ENCODE measurements around the gene IQCB1. TPM values are rescaled to one million over a fixed set of nuclear protein-coding genes. Genes with fewer than 3 reads are reported as not detected.

IQCB1 gene
- total and polyA plus RNA-seq, 4 donors = 2.8 to 14.0 (median 9.4) TPM

- H3K4me1 ChIP-seq (ENCODE audit: control insufficient read depth in 4 of 4, insufficient read depth in 4 of 4, low read length in 3 of 4) = no peaks in the 10 kb centered on the region
- DNase-seq (ENCODE audit: low spot score) = no peak
- WGBS = 98% methylated on average over 4 of the region's 4 CpGs
Observed at GRCh38 chr3:121737644-121738043, 97.2 kb downstream of the IQCB1 start.

More at GRCh38 chr3:121737644-121738043, 97.2 kb downstream of the IQCB1 start:
- TF ChIP-seq TAF1 (conservative IDR thresholded peaks at IDR 0.05) (no peak), FOXA2 (IDR thresholded peaks at IDR 0.05) (no peak), NR2F2 (IDR thresholded peaks at IDR 0.05) (no peak), JUND (IDR thresholded peaks at IDR 0.05) (no peak), HNF4G (IDR thresholded peaks at IDR 0.05) (no peak), EGR1 (IDR thresholded peaks at IDR 0.05; ENCODE audit: low read depth in 2 of 2) (no peak), MAX (IDR thresholded peaks at IDR 0.05) (no peak), RAD21 (IDR thresholded peaks at IDR 0.05) (no peak), HNF4A (conservative IDR thresholded peaks at IDR 0.05) (no peak), REST (IDR thresholded peaks at IDR 0.05) (no peak), CTCF (IDR thresholded peaks at IDR 0.05; ENCODE audit: low read depth, low read length, missing input control) (no peak), YY1 (IDR thresholded peaks at IDR 0.05) (no peak), ATF3 (IDR thresholded peaks at IDR 0.05) (no peak), GABPA (IDR thresholded peaks at IDR 0.05 in 1 of 2, conservative IDR thresholded peaks at IDR 0.05 in 1 of 2) (no peak), ZBTB33 (IDR thresholded peaks at IDR 0.05) (no peak)
- Histone ChIP-seq H3K9me3 (ENCODE audit: control insufficient read depth in 4 of 4, low read length in 3 of 4) (no peaks in the 10 kb centered on the region), H3K9ac (ENCODE audit: low read depth in 1 of 2, low read length in 2 of 2) (no peak overlapping the region), H3K27me3 (ENCODE audit: control insufficient read depth in 4 of 4, insufficient read depth in 4 of 4, low read length in 3 of 4) (no peaks in the 10 kb centered on the region), H3K36me3 (ENCODE audit: control insufficient read depth in 4 of 4, insufficient read depth in 3 of 4, low read depth in 1 of 4, low read length in 3 of 4) (peaks cover 0 to 3% (median 0%) of the 10 kb centered on the region in 4 donors), H3K27ac (ENCODE audit: low read depth in 1 of 2, low read length in 2 of 2) (no peak overlapping the region), H3K4me3 (ENCODE audit: low read depth in 1 of 3, low read length in 3 of 3) (no peak overlapping the region)
